WTC11 (cell line): ENCODE results near the gene SRI. TPM values are rescaled to one million over a fixed set of nuclear protein-coding genes. Genes with fewer than 3 reads are reported as not detected.

Source experiments
- ATAC-seq: fragments of 200-7000 bp; cut with Tn5 transposase; 2 replicates; pipeline ENCODE4 v1.10.0; 2021; ENCODE audit warnings: mild to moderate bottlenecking, moderate library complexity
- CTCF ChIA-PET: fragments of 300-600 bp; sonication (Branson Sonifier 250); formaldehyde crosslinking; loops from one replicate; lab custom pipeline; 2021; ENCODE audit warnings: antibody characterized with exemption; lab: Charles Lee
- POLR2A ChIA-PET: fragments of 350-600 bp; sonication (Branson Sonifier 250); formaldehyde crosslinking; loops from one replicate; lab custom pipeline; 2021; ENCODE audit warnings: antibody characterized with exemption; lab: Charles Lee
- DNase-seq: peaks from one replicate; pipeline ENCODE4 v3.0.0; 2021; ENCODE audit warnings: low spot score
- H3K27ac Mint-ChIP-seq: 2 replicates; pipeline ENCODE4 v1.8.0; 2021; ENCODE audit warnings: mixed read lengths
- H3K27me3 Mint-ChIP-seq: 2 replicates; pipeline ENCODE4 v1.8.0; 2021; ENCODE audit warnings: low read depth, mild to moderate bottlenecking, moderate library complexity, mixed read lengths
- H3K36me3 Mint-ChIP-seq: 2 replicates; pipeline ENCODE4 v1.8.0; 2021; ENCODE audit warnings: mixed read lengths
- H3K4me1 Mint-ChIP-seq: 2 replicates; pipeline ENCODE4 v1.8.0; 2022; ENCODE audit warnings: mixed read lengths
- H3K4me3 Mint-ChIP-seq: 2 replicates; pipeline ENCODE4 v1.8.0; 2021; ENCODE audit warnings: mild to moderate bottlenecking, moderate library complexity, mixed read lengths
- H3K9me3 Mint-ChIP-seq: 2 replicates; pipeline ENCODE4 v1.8.0; 2021; ENCODE audit warnings: mixed read lengths
- CREB1 ChIP-seq: sonication (generic); formaldehyde crosslinking; IDR thresholded peaks from 2 replicates; pipeline ENCODE4 v1.8.0; 2023; ENCODE audit warnings: mild to moderate bottlenecking, missing genetic modification reagents
- ELF4 ChIP-seq: sonication (generic); formaldehyde crosslinking; IDR thresholded peaks from 2 replicates; pipeline ENCODE4 v1.8.1; 2022; ENCODE audit warnings: low read depth, mild to moderate bottlenecking, moderate library complexity, missing genetic modification reagents
- EMX1 ChIP-seq: fragments of 250-450 bp; sonication (Bioruptor Pico); IDR thresholded peaks from 2 replicates; pipeline ENCODE4 v1.8.0; 2021; ENCODE audit warnings: mild to moderate bottlenecking
- FOXP1 ChIP-seq: sonication (generic); formaldehyde crosslinking; IDR thresholded peaks from 2 replicates; pipeline ENCODE4 v1.8.0; 2022; ENCODE audit warnings: missing genetic modification reagents, mild to moderate bottlenecking, moderate library complexity, borderline replicate concordance
- GRHL2 ChIP-seq: fragments of 250-450 bp; sonication (Bioruptor Pico); IDR thresholded peaks from 2 replicates; pipeline ENCODE4 v1.8.0; 2022; ENCODE audit warnings: mild to moderate bottlenecking, moderate library complexity; ENCODE audit not compliant: insufficient replicate concordance, severe bottlenecking
- IRF1 ChIP-seq: sonication (generic); formaldehyde crosslinking; IDR thresholded peaks from 2 replicates; pipeline ENCODE4 v1.8.0; 2023; ENCODE audit warnings: missing genetic modification reagents
- JUN ChIP-seq: sonication (generic); formaldehyde crosslinking; IDR thresholded peaks from 2 replicates; pipeline ENCODE4 v1.8.0; 2023; ENCODE audit warnings: mild to moderate bottlenecking, missing genetic modification reagents
- KAT7 ChIP-seq: sonication (generic); formaldehyde crosslinking; IDR thresholded peaks from 2 replicates; pipeline ENCODE4 v1.8.1; 2023; ENCODE audit warnings: missing genetic modification reagents, mild to moderate bottlenecking, borderline replicate concordance
- MYBL2 ChIP-seq: sonication (generic); formaldehyde crosslinking; IDR thresholded peaks from 2 replicates; pipeline ENCODE4 v1.8.1; 2023; ENCODE audit warnings: mild to moderate bottlenecking, moderate library complexity, missing genetic modification reagents
- NR1H2 ChIP-seq: sonication (generic); formaldehyde crosslinking; IDR thresholded peaks from 2 replicates; pipeline ENCODE4 v1.9.0; 2021; ENCODE audit warnings: mild to moderate bottlenecking, moderate library complexity, missing genetic modification reagents
- RELA ChIP-seq: sonication (generic); formaldehyde crosslinking; IDR thresholded peaks from 2 replicates; pipeline ENCODE4 v1.8.1; 2022; ENCODE audit warnings: missing genetic modification reagents, mild to moderate bottlenecking, borderline replicate concordance
- SMAD4 ChIP-seq: sonication (generic); formaldehyde crosslinking; IDR thresholded peaks from 2 replicates; pipeline ENCODE4 v1.8.0; 2022; ENCODE audit warnings: mild to moderate bottlenecking, missing genetic modification reagents
- TEAD1 ChIP-seq: sonication (generic); formaldehyde crosslinking; IDR thresholded peaks from 2 replicates; pipeline ENCODE4 v1.8.0; 2022; ENCODE audit warnings: mild to moderate bottlenecking, missing genetic modification reagents
- ZNF121 ChIP-seq: sonication (generic); formaldehyde crosslinking; IDR thresholded peaks from 2 replicates; pipeline ENCODE4 v1.8.0; 2023; ENCODE audit warnings: missing genetic modification reagents
- ZNF219 ChIP-seq: sonication (generic); formaldehyde crosslinking; IDR thresholded peaks from 2 replicates; pipeline ENCODE4 v1.8.0; 2023; ENCODE audit warnings: missing genetic modification reagents, mild to moderate bottlenecking, borderline replicate concordance
- ZNF263 ChIP-seq: sonication (generic); formaldehyde crosslinking; IDR thresholded peaks from 2 replicates; pipeline ENCODE4 v1.8.1; 2022; ENCODE audit warnings: low read depth, mild to moderate bottlenecking, moderate library complexity, missing genetic modification reagents
- ZNF425 ChIP-seq: fragments of 250-450 bp; sonication (Bioruptor Pico); conservative IDR thresholded peaks from 2 replicates; pipeline ENCODE4 v1.9.0; 2021; ENCODE audit warnings: mild to moderate bottlenecking
- ZNF671 ChIP-seq: fragments of 250-450 bp; sonication (Bioruptor Pico); IDR thresholded peaks from 2 replicates; pipeline ENCODE4 v1.8.0; 2021; ENCODE audit warnings: mild to moderate bottlenecking
- total RNA-seq: library from RNA; stranded (reverse); gene quantifications from 3 replicates; pipeline ENCODE4 v1.2.3, GENCODE V29; 2021
- TF ChIP-seq, protein P1 (sequence below): fragments of 250-450 bp; sonication (Bioruptor Pico); IDR thresholded peaks from 2 replicates; pipeline ENCODE4 v1.8.0; 2021; ENCODE audit warnings: mild to moderate bottlenecking
- TF ChIP-seq, protein P2 (sequence below): sonication (generic); formaldehyde crosslinking; IDR thresholded peaks from 2 replicates; pipeline ENCODE4 v1.8.1; 2023; ENCODE audit warnings: mild to moderate bottlenecking, missing genetic modification reagents, moderate library complexity
- TF ChIP-seq, protein P3 (sequence below): sonication (generic); formaldehyde crosslinking; IDR thresholded peaks from 2 replicates; pipeline ENCODE4 v1.8.1; 2023; ENCODE audit warnings: mild to moderate bottlenecking, missing genetic modification reagents, borderline replicate concordance

SRI gene
- total RNA-seq, 1 experiment from 2014 or later: 135 TPM

DNA sequence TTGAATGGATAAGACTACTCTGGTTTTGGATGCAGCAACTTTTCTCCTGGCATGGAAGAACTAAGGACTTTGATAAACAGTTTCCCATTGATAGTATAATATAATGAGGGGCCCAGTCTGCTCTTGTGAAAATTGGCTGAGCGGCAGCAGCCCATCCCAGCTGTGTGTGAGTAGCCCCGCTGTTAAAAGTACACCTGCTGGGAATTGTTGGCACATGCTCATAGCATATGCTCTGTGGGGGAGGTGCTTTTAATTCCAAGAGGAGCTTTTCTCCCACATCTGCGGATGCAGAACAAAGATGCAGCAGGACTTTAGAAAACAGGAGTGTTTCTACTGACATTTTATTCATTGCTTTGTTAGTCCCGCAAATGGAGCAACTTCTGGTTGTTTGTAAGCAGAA, 19.0 kb downstream of the SRI start:
- H3K27me3 Mint-ChIP-seq: no peaks in the 10 kb centered on the region
- H3K4me3 Mint-ChIP-seq: no peak overlapping the region
- TF ChIP-seq SMAD4: no peak
- TF ChIP-seq NR1H2 (CRISPR knock-in tag): no peak
- TF ChIP-seq ZNF121 (CRISPR knock-in tag): no peak
- no peak for TF ChIP-seq KAT7
- TF ChIP-seq GRHL2 (CRISPR knock-in tag): no peak
- no peak for TF ChIP-seq ZNF671 (CRISPR knock-in tag)
- TF ChIP-seq TEAD1 (CRISPR knock-in tag): no peak
- ChIA-PET CTCF (interaction anchor here (1.0 kb wide), 1 partner anchor 31 kb away, joined by 3 read pairs; no protein-coding TSS in a partner anchor), POLR2A (interaction anchor here (0.5 to 0.6 kb wide), 2 partner anchors 145 to 622 kb away, joined by 3 read pairs; no protein-coding TSS in a partner anchor)
- peak; percentile 85 for ATAC-seq
- no peak for DNase-seq
- H3K4me1 Mint-ChIP-seq: peaks cover 30% of the 10 kb centered on the region
- H3K27ac Mint-ChIP-seq: peak overlapping the region; percentile 69
- H3K36me3 Mint-ChIP-seq: peaks cover 28% of the 10 kb centered on the region
- H3K9me3 Mint-ChIP-seq: no peaks in the 10 kb centered on the region

DNA sequence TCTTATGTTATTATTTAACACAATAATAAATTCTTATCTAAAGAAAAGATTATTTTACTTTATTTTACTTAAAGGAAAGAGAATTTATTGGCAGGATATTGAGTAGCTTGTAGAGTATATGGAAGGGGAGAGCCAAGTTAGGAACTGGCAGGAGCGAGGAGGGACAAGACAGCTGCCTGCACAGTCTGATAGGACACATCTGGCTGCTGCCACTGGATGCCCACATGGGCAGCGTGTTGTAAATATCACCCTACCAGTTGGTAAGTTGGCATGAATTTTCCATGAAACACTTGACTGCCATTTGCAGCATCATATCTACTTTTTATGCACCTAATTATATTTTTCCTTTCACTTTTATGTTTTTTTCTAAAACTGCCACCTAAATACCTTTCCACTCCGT, 19.6 kb downstream of the SRI start:
- Mint-ChIP-seq H3K27me3 (no peaks in the 10 kb centered on the region), H3K36me3 (peaks cover 24% of the 10 kb centered on the region), H3K9me3 (peaks cover under 1% of the 10 kb centered on the region; the same call in 1 of the 2 replicates)
- POLR2A ChIA-PET: interaction anchor here (0.6 kb wide), 1 partner anchor 622 kb away, joined by 3 read pairs; no protein-coding TSS in a partner anchor
- no peak for DNase-seq
- TF ChIP-seq CREB1 (CRISPR knock-in tag) (no peak), ZNF425 (CRISPR knock-in tag) (no peak), MYBL2 (no peak)
- TF ChIP-seq, all 79 proteins: peak for 0
- Mint-ChIP-seq H3K27ac (peak overlapping the region; percentile 69; the same call in 1 of the 2 replicates), H3K4me1 (peaks cover 30% of the 10 kb centered on the region), H3K4me3 (no peak overlapping the region)
- CTCF ChIA-PET: no interaction called here
- ATAC-seq: no peak

- peaks cover 6% of the 10 kb centered on the region; the same call in 1 of the 2 replicates for H3K36me3 Mint-ChIP-seq
- ChIA-PET CTCF (no interaction called here), POLR2A (no interaction called here)
- peaks cover 4% of the 10 kb centered on the region; the same call in 1 of the 2 replicates for H3K4me1 Mint-ChIP-seq
- no peak overlapping the region; the same call in 1 of the 2 replicates for H3K27ac Mint-ChIP-seq
- DNase-seq: no peak
- no peak overlapping the region for H3K4me3 Mint-ChIP-seq
- peaks cover 3% of the 10 kb centered on the region; the same call in 1 of the 2 replicates for H3K9me3 Mint-ChIP-seq
- H3K27me3 Mint-ChIP-seq: no peaks in the 10 kb centered on the region
- 0 out of 2 replicates have a peak, but pooled peaks have one; percentile 38 for ATAC-seq
- TF ChIP-seq, protein P1, sequence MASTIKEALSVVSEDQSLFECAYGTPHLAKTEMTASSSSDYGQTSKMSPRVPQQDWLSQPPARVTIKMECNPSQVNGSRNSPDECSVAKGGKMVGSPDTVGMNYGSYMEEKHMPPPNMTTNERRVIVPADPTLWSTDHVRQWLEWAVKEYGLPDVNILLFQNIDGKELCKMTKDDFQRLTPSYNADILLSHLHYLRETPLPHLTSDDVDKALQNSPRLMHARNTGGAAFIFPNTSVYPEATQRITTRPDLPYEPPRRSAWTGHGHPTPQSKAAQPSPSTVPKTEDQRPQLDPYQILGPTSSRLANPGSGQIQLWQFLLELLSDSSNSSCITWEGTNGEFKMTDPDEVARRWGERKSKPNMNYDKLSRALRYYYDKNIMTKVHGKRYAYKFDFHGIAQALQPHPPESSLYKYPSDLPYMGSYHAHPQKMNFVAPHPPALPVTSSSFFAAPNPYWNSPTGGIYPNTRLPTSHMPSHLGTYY (CRISPR knock-in tag): no peak
- TF ChIP-seq FOXP1 (CRISPR knock-in tag): no peak
- no peak for TF ChIP-seq EMX1 (CRISPR knock-in tag)
- TF ChIP-seq ZNF263 (CRISPR knock-in tag): no peak
- TF ChIP-seq IRF1: no peak
- TF ChIP-seq MYBL2: no peak
- no peak for TF ChIP-seq ZNF219
- TF ChIP-seq, protein P2, sequence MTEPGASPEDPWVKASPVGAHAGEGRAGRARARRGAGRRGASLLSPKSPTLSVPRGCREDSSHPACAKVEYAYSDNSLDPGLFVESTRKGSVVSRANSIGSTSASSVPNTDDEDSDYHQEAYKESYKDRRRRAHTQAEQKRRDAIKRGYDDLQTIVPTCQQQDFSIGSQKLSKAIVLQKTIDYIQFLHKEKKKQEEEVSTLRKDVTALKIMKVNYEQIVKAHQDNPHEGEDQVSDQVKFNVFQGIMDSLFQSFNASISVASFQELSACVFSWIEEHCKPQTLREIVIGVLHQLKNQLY (CRISPR knock-in tag): no peak
- TF ChIP-seq, protein P3, sequence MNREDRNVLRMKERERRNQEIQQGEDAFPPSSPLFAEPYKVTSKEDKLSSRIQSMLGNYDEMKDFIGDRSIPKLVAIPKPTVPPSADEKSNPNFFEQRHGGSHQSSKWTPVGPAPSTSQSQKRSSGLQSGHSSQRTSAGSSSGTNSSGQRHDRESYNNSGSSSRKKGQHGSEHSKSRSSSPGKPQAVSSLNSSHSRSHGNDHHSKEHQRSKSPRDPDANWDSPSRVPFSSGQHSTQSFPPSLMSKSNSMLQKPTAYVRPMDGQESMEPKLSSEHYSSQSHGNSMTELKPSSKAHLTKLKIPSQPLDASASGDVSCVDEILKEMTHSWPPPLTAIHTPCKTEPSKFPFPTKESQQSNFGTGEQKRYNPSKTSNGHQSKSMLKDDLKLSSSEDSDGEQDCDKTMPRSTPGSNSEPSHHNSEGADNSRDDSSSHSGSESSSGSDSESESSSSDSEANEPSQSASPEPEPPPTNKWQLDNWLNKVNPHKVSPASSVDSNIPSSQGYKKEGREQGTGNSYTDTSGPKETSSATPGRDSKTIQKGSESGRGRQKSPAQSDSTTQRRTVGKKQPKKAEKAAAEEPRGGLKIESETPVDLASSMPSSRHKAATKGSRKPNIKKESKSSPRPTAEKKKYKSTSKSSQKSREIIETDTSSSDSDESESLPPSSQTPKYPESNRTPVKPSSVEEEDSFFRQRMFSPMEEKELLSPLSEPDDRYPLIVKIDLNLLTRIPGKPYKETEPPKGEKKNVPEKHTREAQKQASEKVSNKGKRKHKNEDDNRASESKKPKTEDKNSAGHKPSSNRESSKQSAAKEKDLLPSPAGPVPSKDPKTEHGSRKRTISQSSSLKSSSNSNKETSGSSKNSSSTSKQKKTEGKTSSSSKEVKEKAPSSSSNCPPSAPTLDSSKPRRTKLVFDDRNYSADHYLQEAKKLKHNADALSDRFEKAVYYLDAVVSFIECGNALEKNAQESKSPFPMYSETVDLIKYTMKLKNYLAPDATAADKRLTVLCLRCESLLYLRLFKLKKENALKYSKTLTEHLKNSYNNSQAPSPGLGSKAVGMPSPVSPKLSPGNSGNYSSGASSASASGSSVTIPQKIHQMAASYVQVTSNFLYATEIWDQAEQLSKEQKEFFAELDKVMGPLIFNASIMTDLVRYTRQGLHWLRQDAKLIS (CRISPR knock-in tag): no peak
- TF ChIP-seq RELA: no peak
- no peak for TF ChIP-seq KAT7
- TF ChIP-seq ZNF121 (CRISPR knock-in tag): no peak
- TF ChIP-seq ELF4 (CRISPR knock-in tag): no peak
- TF ChIP-seq JUN: no peak
- no peak for TF ChIP-seq ZNF425 (CRISPR knock-in tag)
Measured at GRCh38 chr7:88191911-88192310, 27.9 kb downstream of the SRI start.
